Left lobe of liver (tissue), 2 donors: ENCODE data around the gene ENO4. TPM values are rescaled to one million over a fixed set of nuclear protein-coding genes. Genes with fewer than 3 reads are reported as not detected.

Experiments
- ATAC-seq: fragments of 200-7000 bp; cut with Tn5 transposase; one replicate; pipeline ENCODE4 v1.9.1; 2020; ENCODE audit warnings: mild to moderate bottlenecking, moderate library complexity
- DNase-seq: peaks from one replicate; pipeline ENCODE4 v3.0.0-alpha.2; 2020; ENCODE audit warnings: low spot score
- total RNA-seq: library from RNA; stranded (reverse); gene quantifications from one replicate; pipeline ENCODE4 v1.2.1, GENCODE V29; 2021
- donor health status: DM: no; HTN: no; CAD: no; lungs with moderate emphysema.
- donor health status: DM: no; HTN: yes; CAD: no.

Gene ENO4
- total RNA-seq, 1 donor from 2014 or later = not detected

DNA sequence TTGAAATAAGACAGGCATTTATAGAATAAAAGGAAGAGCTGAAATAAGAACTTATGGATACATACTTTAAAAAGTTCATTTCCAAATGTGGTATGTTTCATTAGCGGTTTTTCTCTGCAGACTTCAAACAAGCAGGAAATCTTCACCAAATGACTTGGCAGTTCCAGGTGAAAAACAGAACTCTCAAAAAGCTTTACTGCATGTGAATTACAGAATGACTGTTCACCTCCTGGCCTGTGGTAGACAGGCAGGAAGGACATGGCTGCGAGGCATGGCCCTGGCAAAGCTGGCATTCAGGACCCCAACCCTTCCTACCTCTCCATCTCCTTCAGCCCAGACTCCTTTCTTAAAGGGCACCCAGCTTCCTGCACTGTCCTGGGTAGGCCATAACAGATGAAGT lies 21.2 kb upstream of the ENO4 start:
- no peak for ATAC-seq

DNA sequence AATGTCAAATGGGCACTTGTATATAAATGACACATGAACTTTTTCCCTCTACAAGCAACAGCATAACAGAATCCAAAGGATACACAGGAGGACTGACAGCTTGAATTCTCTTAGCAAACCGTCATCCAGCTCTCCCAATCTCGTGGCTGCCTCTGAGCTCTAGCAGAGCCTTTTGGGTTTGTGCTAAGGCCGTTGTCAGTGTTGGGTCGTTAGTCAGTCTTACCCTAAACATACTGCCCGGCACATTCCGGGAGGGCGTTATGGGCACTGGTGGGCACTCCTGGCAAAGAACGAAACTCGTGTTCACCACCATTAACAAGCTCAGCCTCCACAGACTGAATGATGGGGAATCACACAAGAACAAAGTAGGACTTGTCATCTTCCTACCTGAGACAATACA lies 19.6 kb upstream of the ENO4 start:
- DNase-seq (no peak), ATAC-seq (no peak)

More for the DNA sequence above, 21.2 kb upstream of the ENO4 start:
- no peak for DNase-seq

DNA sequence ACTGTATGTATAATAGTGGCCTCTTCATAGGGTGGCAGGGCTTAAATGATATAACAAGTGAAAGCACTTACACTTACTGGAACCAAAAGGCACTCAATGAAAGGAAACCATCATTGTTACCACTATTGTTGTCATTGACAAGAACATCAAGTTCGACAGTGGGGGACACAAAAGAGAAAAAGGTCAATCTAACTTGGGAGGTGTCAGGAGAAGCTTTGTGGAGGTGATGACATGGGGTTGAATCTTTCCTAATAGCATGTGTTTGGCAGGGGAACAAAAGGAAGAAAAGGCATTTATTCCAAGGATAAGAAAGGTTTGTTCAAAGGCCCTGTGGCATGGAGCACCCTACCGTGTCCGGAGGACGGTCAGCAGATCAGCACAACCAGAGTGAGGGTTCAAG lies 18.2 kb upstream of the ENO4 start:
- DNase-seq = no peak
- no peak for ATAC-seq

DNA sequence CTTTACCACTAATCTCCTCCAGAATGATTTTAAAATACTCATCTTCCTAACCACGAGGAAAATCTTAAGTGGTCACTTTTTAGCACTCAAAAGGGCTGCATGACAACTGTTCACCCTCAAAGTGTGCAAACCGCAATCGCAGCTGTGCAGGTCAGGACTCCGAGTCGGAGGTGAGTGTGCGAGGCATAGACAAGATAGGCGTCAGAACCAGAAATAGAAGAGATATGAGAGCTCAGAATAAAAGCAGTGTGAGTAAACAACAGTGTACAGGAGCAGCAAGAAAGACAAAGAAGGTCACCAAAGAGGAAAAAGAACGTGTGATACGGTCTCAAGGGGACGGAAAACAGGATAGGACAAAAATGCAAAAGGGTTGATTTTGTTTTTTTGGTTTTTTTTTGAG lies 17.5 kb upstream of the ENO4 start:
- ATAC-seq (no peak), DNase-seq (no peak)

DNA sequence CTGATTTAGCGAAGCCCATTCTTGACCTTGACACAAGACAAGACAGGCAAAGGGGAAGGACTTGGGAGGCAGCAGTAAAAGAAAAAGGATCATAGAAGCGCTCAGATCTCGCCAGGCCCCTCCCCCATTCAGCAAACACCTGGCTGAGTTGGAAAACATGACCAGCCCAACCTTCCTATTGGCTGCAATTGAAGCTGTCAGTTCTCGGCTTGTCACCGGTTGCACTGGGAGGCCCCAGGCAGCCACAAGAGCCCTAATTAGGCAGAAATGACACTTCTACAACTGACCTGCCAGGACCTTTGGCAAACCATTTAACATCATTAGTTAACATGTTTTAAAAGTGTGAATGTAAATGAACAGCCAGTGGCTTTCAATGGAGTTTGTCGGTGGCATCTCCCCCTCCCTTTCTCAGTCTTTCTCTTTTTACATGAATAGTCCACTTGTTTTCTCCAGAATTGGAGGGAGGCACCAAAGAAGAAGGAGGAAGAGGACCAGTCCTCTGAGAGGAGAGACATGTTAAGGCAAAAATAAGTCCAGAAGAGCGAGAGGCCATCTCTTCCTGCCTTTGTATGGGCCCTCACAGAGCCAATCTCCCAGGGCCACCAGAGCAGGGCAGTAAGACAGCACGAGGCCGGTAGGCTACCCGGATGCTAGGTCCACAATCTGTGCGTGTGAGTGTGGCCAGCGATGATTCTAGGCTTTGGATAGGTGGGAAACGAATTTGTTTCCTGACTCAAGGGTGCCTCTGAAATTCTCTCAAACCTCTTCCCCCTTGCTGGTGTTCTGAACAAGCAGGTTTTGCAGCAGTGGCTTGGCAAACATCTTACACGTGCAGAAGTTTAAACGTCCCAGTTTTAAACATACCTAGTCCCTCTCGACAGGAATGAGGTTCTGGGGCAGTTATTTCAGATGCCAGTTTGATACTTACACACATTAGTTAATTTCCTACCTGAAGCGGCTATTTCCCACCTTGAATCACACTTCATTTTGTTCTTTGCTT lies 15.0 kb upstream of the ENO4 start:
- DNase-seq (no peak), ATAC-seq (no peak)

DNA sequence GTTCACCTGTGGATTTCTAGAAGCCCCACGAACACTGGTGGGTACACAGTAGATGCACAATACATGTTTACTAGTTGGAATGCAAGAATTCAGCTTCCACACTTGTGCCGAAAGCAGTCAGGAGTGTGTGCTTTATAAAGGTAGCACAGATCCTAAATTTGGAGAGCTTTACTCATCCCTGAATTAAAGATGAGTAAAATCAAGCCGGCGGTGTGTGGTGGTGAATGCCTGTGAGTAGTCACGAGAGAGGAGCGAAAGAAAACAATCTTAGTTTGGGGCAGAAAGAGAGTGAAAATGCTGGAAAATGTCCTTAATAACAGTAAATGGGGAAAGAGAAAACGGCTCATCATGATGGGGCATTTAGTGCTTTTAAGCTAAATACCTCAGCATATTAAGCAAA lies 13.6 kb upstream of the ENO4 start:
- no peak for DNase-seq

DNA sequence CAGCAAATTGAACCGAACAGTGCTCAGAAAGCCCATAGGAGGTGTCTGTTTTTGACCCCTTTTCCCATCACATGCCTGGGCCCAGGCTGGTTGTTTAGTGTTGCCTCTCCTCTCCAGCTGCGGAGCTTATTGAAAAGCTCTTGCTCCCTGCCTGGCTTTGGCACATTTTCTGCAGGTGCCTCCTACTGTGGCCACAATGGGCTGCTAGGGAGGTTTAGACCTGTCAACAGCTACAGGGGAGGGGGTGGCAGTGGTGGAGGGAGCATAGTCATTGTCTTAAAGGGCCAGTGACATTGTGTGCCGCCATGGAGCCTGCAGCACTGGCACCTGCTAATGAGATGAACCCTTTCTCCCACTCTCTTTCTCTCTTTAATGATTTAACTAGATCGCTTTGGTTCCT lies 13.2 kb upstream of the ENO4 start:
- ATAC-seq (no peak), DNase-seq (no peak)

More for the DNA sequence above, 13.6 kb upstream of the ENO4 start:
- ATAC-seq = no peak

DNA sequence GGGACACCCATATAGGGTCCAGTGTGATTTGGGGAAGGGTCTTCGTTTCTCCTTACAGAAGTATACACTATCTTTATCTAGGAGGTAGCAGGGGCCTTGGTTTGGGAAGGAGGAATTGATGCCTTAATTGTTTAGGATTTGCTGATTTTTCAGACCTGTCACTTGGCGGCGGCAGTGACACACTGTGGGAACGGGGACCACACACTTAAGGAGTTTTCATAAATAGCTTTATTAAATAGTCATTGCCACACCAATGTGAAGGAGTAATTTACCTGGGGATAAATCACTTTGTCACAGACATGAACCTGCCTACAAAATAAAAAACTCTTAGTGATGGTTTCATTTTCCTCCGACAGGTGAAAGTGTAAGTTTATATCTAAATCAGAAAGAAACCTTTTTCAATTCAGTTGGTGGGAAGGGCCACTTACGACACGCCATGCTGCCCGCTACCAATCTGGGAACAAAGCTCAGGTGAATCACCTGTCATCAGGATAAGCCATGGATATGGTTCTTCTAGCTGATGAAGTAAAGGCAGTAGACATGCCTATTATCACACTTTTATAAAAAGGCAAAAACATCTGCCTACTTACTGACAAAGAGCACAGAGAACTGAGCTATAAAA lies 12.3 kb upstream of the ENO4 start:
- ATAC-seq (no peak), DNase-seq (no peak)

DNA sequence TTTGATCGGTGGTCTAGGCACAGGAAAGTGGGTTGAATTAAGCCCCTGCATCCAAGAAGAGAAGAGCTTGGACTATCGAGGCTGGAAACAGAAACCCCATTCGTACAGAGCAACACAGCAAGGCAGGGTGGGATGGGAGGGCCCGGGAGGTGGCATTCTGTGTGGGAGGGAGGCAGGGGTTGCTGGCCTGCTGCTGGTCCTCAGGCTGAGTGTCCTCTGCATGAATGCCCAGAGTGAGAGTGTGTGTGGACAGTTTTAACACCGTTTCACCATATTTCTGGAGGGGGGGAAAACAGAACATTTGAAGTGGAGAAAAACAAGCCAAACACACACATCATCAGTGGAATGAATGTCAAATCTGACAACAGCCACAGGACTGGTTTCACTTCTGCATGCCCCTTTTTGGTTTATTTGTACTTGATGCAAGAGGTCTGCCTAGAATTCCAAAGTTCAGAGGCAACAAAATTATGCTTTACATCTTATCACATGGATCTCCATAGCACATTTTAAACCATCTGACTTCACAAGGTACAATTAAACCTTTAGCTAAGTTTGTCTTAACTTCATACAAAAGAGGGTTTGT lies 11.1 kb upstream of the ENO4 start:
- ATAC-seq (peak; percentile 84), DNase-seq (no peak)

DNA sequence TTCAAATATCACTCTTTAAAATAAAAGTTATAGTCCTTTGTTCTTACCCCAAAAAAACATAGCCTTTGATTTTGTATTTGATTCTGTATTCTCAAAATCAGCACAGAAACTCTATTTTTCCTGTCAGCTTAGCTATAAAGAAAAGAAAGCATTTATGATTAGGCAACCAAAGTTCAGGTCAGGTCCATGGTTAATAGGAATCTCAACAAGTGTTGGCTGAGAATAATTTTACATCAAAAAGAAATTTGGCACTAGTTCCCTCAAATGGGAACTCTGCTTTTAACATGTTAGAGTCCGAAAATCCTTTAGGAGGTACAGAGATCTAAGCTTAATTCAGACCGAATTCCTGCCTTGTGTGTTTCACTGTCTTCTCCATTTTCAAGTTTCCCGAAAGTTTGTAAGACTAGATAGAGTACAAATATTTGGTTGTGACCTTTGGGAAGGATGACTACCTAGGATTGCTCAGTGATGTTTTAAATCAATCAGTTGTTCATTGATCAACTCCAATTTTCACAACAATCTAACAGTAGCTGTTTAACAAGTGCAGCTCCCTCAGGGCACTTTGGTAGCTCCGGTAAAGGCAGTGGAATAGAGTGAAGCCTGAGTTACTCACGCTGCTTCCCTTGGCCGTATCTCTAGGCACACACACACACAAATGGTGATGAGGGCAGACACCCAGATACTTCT lies 8.8 kb upstream of the ENO4 start:
- peak; percentile 63 for ATAC-seq
- DNase-seq = no peak

DNA sequence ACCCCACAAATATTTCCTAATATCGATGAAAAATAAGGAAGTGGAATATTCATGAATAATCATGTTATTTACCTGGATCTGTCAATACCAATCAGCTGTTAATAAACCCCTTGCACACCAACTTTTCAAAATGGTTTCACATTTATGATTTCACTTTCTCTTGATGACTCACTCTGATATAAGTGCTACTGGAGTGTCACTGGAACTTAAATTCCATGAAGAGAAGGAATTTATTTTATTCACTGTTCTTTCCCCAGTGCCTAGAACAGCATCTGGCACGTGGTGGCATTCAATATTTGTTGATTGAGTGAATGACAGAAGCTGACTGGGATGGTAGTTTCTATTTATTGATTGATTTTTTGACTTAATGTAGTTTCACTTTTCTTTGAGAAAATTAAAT lies 3.5 kb upstream of the ENO4 start:
- ATAC-seq = no peak

DNA sequence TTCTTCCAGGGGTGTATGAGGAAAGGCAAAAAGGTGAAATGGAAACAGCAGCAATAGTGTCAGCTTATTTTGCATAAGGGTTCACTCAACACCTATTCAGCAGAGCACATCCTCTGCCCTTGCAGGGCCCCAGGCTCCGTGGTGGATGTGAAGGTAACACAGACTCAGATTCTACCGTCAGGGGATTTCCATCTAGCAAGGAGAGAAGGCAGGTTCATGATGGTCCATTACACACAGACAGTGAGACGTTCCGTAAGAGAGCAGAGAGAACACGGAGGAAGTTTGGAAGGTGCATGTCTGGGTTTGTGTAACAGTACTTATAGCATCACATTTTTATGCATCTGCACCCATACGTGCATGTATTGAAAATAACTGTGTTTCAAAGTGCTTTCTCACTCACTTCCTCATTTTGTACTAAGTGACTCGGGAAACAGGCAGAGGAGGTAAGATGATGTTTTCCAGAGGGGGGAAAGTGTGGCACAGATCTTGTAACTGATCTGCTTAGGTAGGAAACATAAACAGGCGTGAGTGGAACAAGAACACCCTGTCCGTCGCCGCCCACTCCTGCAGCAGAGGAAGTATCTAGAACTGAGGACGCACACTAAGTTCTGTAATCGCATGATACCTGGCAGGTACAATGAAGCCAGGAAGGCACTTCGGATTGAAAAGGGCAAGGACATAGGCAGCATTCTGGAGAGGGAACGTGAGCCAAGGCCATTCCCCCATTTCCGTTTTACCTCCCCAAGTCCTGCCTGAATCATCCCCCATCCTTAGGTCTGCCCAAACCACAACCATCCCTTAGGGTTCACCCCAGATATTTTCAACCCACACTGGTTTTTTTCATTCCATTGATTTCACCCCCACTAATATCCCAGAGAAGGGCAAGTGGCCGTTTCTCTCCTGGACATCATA lies 1.0 kb upstream of the ENO4 start:
- ATAC-seq = no peak
- no peak for DNase-seq

More for the DNA sequence above, 3.5 kb upstream of the ENO4 start:
- DNase-seq = no peak

DNA sequence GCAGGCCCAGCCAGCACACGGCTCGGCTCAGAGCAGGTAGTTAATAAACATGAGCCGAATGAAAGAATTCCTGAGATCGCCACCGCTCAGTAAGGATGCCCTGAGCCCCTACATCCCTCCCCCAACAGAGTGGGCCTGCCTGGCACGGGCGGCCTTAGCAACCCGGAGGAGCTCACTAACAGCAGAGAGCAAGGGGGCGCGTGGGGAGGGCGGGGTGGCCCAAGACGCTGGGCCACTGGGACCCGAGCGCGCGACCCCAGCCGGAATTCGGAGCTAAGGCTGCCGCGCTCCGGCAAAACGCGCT lies 403 bp upstream of the ENO4 start:
- ATAC-seq = no peak
- DNase-seq = no peak

DNA sequence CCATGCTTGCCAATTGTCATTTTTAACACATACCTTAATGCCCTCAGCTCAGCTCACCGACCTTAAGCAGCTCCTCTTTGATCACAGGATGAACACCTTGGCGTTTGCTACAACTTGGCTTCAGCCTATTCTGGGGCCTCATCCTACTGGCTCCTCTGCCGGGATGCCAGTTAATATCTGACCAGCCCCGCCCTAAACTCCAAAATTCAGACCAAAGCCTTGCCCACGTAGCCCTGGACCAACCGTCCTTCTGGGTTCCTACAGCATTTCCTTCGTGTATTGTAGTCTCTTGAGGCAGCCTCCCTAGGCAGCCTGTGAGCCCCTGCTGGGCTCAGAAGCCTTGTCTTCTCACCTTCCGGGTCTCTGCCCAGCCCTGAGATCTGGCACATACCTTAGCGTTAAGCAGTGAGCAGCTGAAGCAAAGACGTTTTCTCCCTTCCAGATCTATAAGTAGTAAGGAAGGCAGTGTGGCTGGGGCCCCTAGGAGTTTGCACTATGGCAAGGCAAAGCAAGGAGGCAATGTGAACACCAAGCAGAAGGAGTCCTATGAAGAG lies 836 bp downstream of the ENO4 start:
- DNase-seq = peak; percentile 65
- peak; percentile 86 for ATAC-seq

DNA sequence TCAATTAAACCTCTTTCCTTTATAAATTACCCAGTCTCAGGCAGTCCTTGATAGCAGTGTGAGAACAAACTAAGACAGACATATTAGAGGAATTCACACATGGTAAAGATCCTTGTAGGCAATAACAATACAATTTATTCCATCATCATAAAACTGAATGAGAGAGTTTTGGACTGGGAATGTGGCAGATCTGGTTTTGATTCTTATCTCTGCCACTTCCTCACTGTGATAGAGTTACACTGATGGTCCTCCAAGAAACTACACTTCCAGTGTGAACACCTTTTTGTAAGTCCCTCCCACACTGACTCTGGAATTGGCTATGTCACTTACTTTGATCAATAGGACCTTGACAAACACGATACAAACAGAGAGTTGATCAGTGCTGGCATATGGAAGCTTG lies 2.9 kb downstream of the ENO4 start:
- DNase-seq (no peak), ATAC-seq (no peak)

DNA sequence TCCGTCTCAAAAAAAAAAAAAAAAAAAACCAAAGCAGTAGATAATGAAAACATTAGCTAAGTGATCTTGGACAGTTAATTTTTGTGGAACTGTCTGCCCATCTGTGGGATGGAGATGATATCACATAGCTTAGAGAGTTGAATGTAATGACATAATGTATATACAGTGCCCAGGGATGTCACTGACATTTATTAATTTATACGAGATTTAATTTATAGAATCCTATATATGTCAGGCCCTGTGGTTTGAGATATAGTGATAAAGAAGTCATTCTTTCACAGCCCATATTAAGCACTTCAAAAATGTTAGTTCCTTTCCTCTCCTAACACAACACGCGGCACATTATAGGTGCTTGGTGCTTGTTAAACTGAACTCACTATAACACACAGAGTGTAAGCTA lies 4.0 kb downstream of the ENO4 start:
- no peak for ATAC-seq

DNA sequence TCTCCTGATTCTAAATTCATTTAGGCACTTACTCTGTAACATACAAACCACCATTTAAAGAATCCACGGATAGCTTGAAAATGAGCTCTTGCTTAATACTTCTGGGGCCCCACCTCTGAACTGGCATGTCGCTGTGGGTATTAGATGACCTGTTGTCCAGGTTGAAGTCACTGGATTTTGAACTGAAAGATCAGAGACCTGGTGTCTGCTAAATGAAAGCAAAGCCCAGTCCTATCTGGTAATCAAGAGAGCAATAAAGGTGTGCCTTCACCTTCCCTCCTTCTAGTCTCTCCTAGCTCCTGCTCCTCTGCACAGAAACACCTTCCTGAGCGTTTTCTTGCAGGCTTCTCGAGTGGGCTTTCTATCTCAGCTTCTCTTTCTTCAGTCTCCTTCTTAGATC lies 4.4 kb downstream of the ENO4 start:
- DNase-seq (no peak), ATAC-seq (no peak)

More for the DNA sequence above, 4.0 kb downstream of the ENO4 start:
- no peak for DNase-seq

DNA sequence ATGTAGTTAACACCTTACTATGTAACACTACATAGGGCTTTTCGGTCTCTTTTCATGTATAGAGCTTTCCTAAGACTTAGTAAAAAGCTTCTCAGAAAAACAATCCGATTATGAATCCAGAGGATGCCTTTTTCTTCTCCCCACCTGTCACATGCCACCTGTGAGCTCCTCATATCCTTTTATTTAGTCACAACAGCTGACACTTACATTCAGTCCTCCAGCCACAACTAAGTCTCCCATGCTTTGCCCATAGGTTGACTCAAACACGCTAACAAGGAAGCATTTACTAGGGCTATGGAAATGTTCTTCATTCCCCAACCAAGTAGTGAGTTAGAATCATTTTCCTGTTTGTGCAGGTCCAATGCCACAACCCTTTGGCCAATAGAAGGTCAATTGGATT lies 7.9 kb downstream of the ENO4 start:
- no peak for DNase-seq
- no peak for ATAC-seq

DNA sequence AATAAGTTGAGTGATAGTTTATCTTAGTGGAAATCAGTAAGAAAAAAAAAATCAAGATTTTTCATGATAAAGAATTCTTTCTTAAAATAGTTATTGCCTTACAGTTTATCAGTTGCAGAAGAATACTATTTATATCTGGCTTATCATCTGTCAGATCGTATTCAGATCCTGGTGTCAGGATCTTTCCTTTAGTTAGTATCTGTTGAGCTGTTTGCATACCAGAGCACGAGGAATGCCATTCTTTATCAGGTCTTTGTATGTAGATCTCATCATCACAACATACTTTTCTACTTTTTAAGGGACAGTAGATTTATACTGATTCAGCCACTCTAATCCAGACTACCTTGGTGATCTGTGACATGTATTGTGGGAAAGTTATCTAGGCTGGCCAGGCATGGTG lies 12.5 kb downstream of the ENO4 start:
- DNase-seq = no peak
- ATAC-seq = no peak

DNA sequence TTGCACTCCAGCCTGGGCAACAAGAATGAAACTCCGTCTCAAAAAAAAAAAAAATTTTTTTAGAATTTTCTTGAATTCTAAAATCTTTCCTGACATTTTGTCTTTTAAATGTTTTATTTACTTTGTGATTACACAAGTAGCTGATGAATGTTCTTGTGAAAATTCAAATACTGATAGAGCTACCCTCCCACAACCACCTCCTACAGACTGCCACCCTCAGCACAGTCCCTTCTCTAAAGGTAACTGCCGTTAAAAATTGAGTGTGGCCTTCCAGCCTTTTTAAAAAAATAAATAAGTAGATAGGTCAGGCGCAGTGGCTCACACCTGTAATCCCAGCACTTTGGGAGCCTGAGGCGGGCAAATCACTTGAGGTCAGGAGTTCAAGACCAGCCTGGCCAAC lies 15.1 kb downstream of the ENO4 start:
- ATAC-seq (peak; percentile 62), DNase-seq (no peak)
